Osteoblast (primary cell): ENCODE data around the gene PARVA. TPM values are rescaled to one million over a fixed set of nuclear protein-coding genes. Genes with fewer than 3 reads are reported as not detected.

Experiments
- DNase-seq: peaks from one replicate; pipeline ENCODE4 v3.0.0; 2011; ENCODE audit warnings: low spot score, mixed read lengths; ENCODE audit not compliant: insufficient read length; ENCODE audit errors: missing footprints
- H2AFZ ChIP-seq: 2 replicates; pipeline ENCODE4 v1.6.0; 2011; ENCODE audit warnings: mild to moderate bottlenecking, low read length
- H3K27ac ChIP-seq: 2 replicates; pipeline ENCODE4 v1.5.1; 2011; ENCODE audit warnings: mild to moderate bottlenecking, low read depth, low read length, moderate library complexity
- H3K27me3 ChIP-seq: 2 replicates; pipeline ENCODE4 v1.6.0; 2012; ENCODE audit warnings: mild to moderate bottlenecking, control low read depth, inconsistent platforms, low read length, moderate library complexity; ENCODE audit not compliant: insufficient read depth
- H3K36me3 ChIP-seq: 2 replicates; pipeline ENCODE4 v1.5.1; 2011; ENCODE audit warnings: mild to moderate bottlenecking, low read length, control low read depth, moderate library complexity; ENCODE audit not compliant: insufficient read depth
- H3K4me1 ChIP-seq: 2 replicates; pipeline ENCODE4 v1.5.1; 2011; ENCODE audit warnings: mild to moderate bottlenecking, low read length, control low read depth, moderate library complexity; ENCODE audit not compliant: insufficient read depth
- H3K4me2 ChIP-seq: 2 replicates; pipeline ENCODE4 v1.6.0; 2011; ENCODE audit warnings: mild to moderate bottlenecking, low read length; ENCODE audit not compliant: insufficient read depth
- H3K4me3 ChIP-seq: fragments of 200-600 bp; sonication (generic); 3 replicates; pipeline ENCODE4 v1.5.1; 2012; ENCODE audit warnings: mild to moderate bottlenecking, low read length, inconsistent platforms; ENCODE audit not compliant: insufficient read depth
- H3K79me2 ChIP-seq: 2 replicates; pipeline ENCODE4 v1.6.0; 2012; ENCODE audit warnings: mild to moderate bottlenecking, low read length, control low read depth, inconsistent platforms; ENCODE audit not compliant: insufficient read depth
- H3K9me3 ChIP-seq: 2 replicates; pipeline ENCODE4 v1.5.1; 2011; ENCODE audit warnings: low read depth, low read length, control low read depth
- H4K20me1 ChIP-seq: 2 replicates; pipeline ENCODE4 v1.6.0; 2012; ENCODE audit warnings: mild to moderate bottlenecking, low read length, control low read depth; ENCODE audit not compliant: insufficient read depth
- CTCF ChIP-seq: IDR thresholded peaks from 2 replicates; pipeline ENCODE4 v1.5.1; 2011; ENCODE audit warnings: mild to moderate bottlenecking, low read depth, low read length, moderate library complexity; ENCODE audit errors: extremely low read depth
- total RNA-seq: library from RNA; depleted of rRNA; stranded (reverse); fragments of >200 nt; gene quantifications from 2 replicates; pipeline ENCODE4 v1.2.3, GENCODE V29; 2012

The PARVA gene
- total RNA-seq, 1 donor = 74.9 TPM

- peaks cover 10% of the 10 kb centered on the region for H4K20me1 ChIP-seq
- H3K4me3 ChIP-seq = no peak overlapping the region
- H2AFZ ChIP-seq = no peak overlapping the region
- peak overlapping the region; percentile 94 for H3K27ac ChIP-seq
- no peak for TF ChIP-seq CTCF
- no peaks in the 10 kb centered on the region for H3K27me3 ChIP-seq
- H3K4me2 ChIP-seq = peak overlapping the region; percentile 75
- no peaks in the 10 kb centered on the region for H3K9me3 ChIP-seq
- peaks cover 77% of the 10 kb centered on the region for H3K4me1 ChIP-seq
- no peaks in the 10 kb centered on the region for H3K36me3 ChIP-seq
- H3K79me2 ChIP-seq = peaks cover 90% of the 10 kb centered on the region
- DNase-seq = no peak
These were observed 34.0 kb downstream of the PARVA start for GRCh38 chr11:12411393-12411792.

- no peaks in the 10 kb centered on the region for H3K36me3 ChIP-seq
- peaks cover 92% of the 10 kb centered on the region for H3K79me2 ChIP-seq
- H3K4me1 ChIP-seq = peaks cover 77% of the 10 kb centered on the region
These were observed 34.7 kb downstream of the PARVA start for GRCh38 chr11:12411806-12412727.

GRCh38 chr11:12413141-12414052 lies 36.0 kb downstream of the PARVA start:
- H3K4me2 ChIP-seq = peak overlapping the region; percentile 53
- H3K79me2 ChIP-seq = peaks cover 89% of the 10 kb centered on the region
- DNase-seq = no peak
- no peak overlapping the region for H2AFZ ChIP-seq
- H3K4me1 ChIP-seq = peaks cover 75% of the 10 kb centered on the region
- peak overlapping the region; percentile 94 for H3K27ac ChIP-seq
- peaks cover under 1% of the 10 kb centered on the region for H4K20me1 ChIP-seq
- TF ChIP-seq CTCF = no peak
- H3K27me3 ChIP-seq = no peaks in the 10 kb centered on the region
- H3K36me3 ChIP-seq = no peaks in the 10 kb centered on the region
- no peak overlapping the region for H3K4me3 ChIP-seq
- H3K9me3 ChIP-seq = no peaks in the 10 kb centered on the region

More at GRCh38 chr11:12411806-12412727, 34.7 kb downstream of the PARVA start:
- peak; percentile 86 for DNase-seq
- peak; percentile 90 for TF ChIP-seq CTCF
- Histone ChIP-seq H3K9me3 (no peaks in the 10 kb centered on the region), H4K20me1 (peaks cover 10% of the 10 kb centered on the region), H3K4me3 (peak overlapping the region; percentile 42), H2AFZ (no peak overlapping the region), H3K27me3 (no peaks in the 10 kb centered on the region), H3K27ac (peak overlapping the region; percentile 94), H3K4me2 (peak overlapping the region; percentile 75)

DNA sequence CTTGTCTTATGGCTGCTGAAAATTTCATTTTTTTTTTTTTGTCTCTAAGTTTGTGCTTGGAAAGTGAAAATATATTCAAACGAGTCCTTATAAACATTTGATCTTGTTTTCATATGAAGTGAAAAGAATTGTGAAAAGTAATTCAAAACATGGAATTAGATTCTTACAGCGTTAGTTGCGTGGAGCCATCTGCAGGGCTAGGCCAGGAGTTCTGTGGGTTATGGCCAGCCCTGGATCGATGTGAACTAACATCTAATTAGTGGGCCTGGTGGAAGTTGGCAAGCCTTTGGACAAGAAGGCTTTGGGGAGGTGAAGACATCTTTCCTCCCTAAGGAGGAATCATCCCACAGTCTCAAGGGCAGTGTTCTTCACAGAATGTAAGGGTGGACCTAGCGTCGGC lies 37.2 kb downstream of the PARVA start:
- Histone ChIP-seq H3K4me1 (peaks cover 67% of the 10 kb centered on the region), H3K27ac (peak overlapping the region; percentile 94)

More for the DNA sequence above, 37.2 kb downstream of the PARVA start:
- no peaks in the 10 kb centered on the region for H3K9me3 ChIP-seq
- no peaks in the 10 kb centered on the region for H3K27me3 ChIP-seq
- no peaks in the 10 kb centered on the region for H3K36me3 ChIP-seq
- no peak overlapping the region for H3K4me3 ChIP-seq
- no peak for TF ChIP-seq CTCF
- H3K79me2 ChIP-seq = peaks cover 87% of the 10 kb centered on the region
- no peaks in the 10 kb centered on the region for H4K20me1 ChIP-seq
- H3K4me2 ChIP-seq = peak overlapping the region; percentile 53
- no peak for DNase-seq
- no peak overlapping the region for H2AFZ ChIP-seq
